Nephron (organoid): ENCODE data around the gene ZNF729.

Source experiments
- H3K27ac Mint-ChIP-seq, 3 experiments: 2 replicates each; pipeline ENCODE4 v1.8.0; 2020; ENCODE audit warnings: mixed read lengths in 3 of 3, mild to moderate bottlenecking in 2 of 3, moderate library complexity in 1 of 3
- H3K27me3 Mint-ChIP-seq: 2 replicates; pipeline ENCODE4 v1.8.0; 2021; ENCODE audit warnings: low read depth, mild to moderate bottlenecking, moderate library complexity, mixed read lengths
- H3K36me3 Mint-ChIP-seq: 2 replicates; pipeline ENCODE4 v1.8.0; 2020; ENCODE audit warnings: low read depth, mixed read lengths
- H3K4me1 Mint-ChIP-seq: 2 replicates; pipeline ENCODE4 v1.8.0; 2020; ENCODE audit warnings: mixed read lengths
- H3K4me3 Mint-ChIP-seq, 3 experiments: 2 replicates each; pipeline ENCODE4 v1.8.0; 2020; ENCODE audit warnings: mild to moderate bottlenecking in 3 of 3, mixed read lengths in 3 of 3, moderate library complexity in 2 of 3
- H3K9me3 Mint-ChIP-seq: 2 replicates; pipeline ENCODE4 v1.8.0; 2020; ENCODE audit warnings: mixed read lengths
- TF ChIP-seq, protein P1 (sequence below), 3 experiments: fragments of 200-600 bp; sonication (generic); IDR thresholded peaks; one replicate each; pipeline ENCODE4 v1.5.0; 2021; ENCODE audit warnings: antibody characterized with exemption in 3 of 3; ENCODE audit not compliant: unreplicated experiment in 3 of 3

The ZNF729 gene

DNA sequence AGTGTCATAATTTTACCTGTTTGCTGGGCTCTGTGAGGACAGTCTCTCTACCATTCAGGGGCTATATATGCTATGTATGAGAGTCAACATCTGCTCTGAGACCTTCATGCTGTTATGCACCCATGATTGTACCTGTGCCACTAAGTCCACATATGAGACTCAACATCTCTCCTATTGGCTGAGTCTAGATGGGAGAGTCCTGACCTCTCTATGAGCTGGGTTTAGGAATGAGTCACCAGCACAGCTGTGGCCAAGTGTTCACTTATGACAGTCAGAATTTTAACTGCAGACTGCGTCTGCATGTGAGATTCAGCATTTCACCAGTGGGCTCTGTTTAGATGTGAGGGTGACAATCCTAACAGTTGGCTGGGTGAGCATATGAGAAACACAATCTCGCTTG lies 49.5 kb downstream of the ZNF729 start:
- Mint-ChIP-seq H3K9me3 (peaks cover 67% of the 10 kb centered on the region), H3K4me3 (no peak overlapping the region), H3K27me3 (no peaks in the 10 kb centered on the region), H3K4me1 (no peaks in the 10 kb centered on the region), H3K36me3 (no peaks in the 10 kb centered on the region), H3K27ac (no peak overlapping the region)
- TF ChIP-seq, protein P1, sequence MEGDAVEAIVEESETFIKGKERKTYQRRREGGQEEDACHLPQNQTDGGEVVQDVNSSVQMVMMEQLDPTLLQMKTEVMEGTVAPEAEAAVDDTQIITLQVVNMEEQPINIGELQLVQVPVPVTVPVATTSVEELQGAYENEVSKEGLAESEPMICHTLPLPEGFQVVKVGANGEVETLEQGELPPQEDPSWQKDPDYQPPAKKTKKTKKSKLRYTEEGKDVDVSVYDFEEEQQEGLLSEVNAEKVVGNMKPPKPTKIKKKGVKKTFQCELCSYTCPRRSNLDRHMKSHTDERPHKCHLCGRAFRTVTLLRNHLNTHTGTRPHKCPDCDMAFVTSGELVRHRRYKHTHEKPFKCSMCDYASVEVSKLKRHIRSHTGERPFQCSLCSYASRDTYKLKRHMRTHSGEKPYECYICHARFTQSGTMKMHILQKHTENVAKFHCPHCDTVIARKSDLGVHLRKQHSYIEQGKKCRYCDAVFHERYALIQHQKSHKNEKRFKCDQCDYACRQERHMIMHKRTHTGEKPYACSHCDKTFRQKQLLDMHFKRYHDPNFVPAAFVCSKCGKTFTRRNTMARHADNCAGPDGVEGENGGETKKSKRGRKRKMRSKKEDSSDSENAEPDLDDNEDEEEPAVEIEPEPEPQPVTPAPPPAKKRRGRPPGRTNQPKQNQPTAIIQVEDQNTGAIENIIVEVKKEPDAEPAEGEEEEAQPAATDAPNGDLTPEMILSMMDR (IDR thresholded peaks at IDR 0.05; ENCODE audit: unreplicated experiment in 3 of 3), result no peak

DNA sequence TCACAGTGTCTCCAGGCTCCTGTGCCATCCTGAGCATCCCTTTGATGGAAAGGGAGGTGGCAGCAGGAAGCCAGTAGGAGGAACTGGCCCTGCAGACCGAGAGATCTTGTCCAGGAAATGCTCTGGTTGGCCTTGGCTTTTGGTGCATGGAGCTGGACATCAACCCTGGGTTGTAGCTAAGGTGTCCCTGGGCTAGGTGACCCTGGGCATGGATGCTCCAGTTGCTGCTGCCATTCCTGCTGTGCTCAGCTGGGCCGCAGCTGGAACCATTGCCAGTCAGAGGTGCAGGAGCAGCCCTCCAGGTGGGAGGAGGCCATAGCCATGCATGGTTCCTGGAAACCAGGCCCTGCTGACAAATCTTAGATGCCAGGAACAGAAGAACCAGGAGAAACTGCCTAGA lies 68.4 kb downstream of the ZNF729 start:
- Mint-ChIP-seq H3K27ac (no peak overlapping the region), H3K9me3 (peaks cover 50% of the 10 kb centered on the region), H3K27me3 (no peaks in the 10 kb centered on the region), H3K36me3 (no peaks in the 10 kb centered on the region), H3K4me1 (no peaks in the 10 kb centered on the region), H3K4me3 (no peak overlapping the region)
- TF ChIP-seq, protein P1 (IDR thresholded peaks at IDR 0.05; ENCODE audit: unreplicated experiment in 3 of 3), result no peak
